A549 (cell line): ENCODE measurements around the gene MBLAC1. TPM values are rescaled to one million over a fixed set of nuclear protein-coding genes. Genes with fewer than 3 reads are reported as not detected.

ENCODE experiments used
- ATAC-seq, 2 experiments: fragments of 200-7000 bp in 1 of 2; fragments of >200 bp in 1 of 2; cut with Nextera tagmentation in 1 of 2; cut with Tn5 transposase in 1 of 2; 3 replicates each; pipeline versions ENCODE4 v1.8.0 to v1.9.1; 2018 to 2020; ENCODE audit warnings: mild to moderate bottlenecking in 1 of 2, moderate library complexity in 1 of 2
- CTCF ChIA-PET: fragments of 300-600 bp; sonication (Branson Sonifier 250); formaldehyde crosslinking; extraction: SDS; loops from one replicate; lab custom pipeline; 2021; ENCODE audit warnings: antibody characterized with exemption, inconsistent platforms; lab: Yijun Ruan, JAX
- POLR2A ChIA-PET: fragments of 350-600 bp; formaldehyde crosslinking; extraction: SDS; loops from one replicate; lab custom pipeline; 2021; ENCODE audit warnings: antibody characterized with exemption, inconsistent platforms; lab: Yijun Ruan, JAX
- DNase-seq, 2 experiments: peaks; one replicate each; pipeline versions ENCODE4 v3.0.0 to v3.0.0-alpha.2; 2011 to 2016; ENCODE audit warnings: low read depth in 1 of 2, low spot score in 1 of 2
- FAIRE-seq: peaks from 2 replicates; lab custom pipeline; 2011; peaks lifted over from hg19 to GRCh38; lab: Jason Lieb, UNC
- H3K27ac ChIP-seq, 2 experiments: fragments of >200 bp; sonication (Bioruptor Twin); formaldehyde crosslinking; 3 replicates each; pipeline ENCODE4 v1.5.1; 2016 to 2017
- H3K4me1 ChIP-seq: fragments of >200 bp; sonication (Bioruptor Twin); formaldehyde crosslinking; 3 replicates; pipeline ENCODE4 v1.6.1; 2016
- H3K4me2 ChIP-seq: fragments of >200 bp; sonication (Bioruptor Twin); formaldehyde crosslinking; 3 replicates; pipeline ENCODE4 v1.6.1; 2016
- H3K4me3 ChIP-seq: fragments of >200 bp; sonication (Bioruptor Twin); formaldehyde crosslinking; 3 replicates; pipeline ENCODE4 v1.5.1; 2016
- H3K9me3 ChIP-seq: fragments of >200 bp; sonication (Bioruptor Twin); formaldehyde crosslinking; 3 replicates; pipeline ENCODE4 v1.6.1; 2016
- ATOH8 ChIP-seq: fragments of 250-450 bp; sonication (Bioruptor Pico); IDR thresholded peaks from 2 replicates; pipeline ENCODE4 v1.5.0; 2020; ENCODE audit warnings: low read depth, mild to moderate bottlenecking, moderate library complexity
- BHLHE40 ChIP-seq: IDR thresholded peaks from 2 replicates; pipeline ENCODE4 v1.6.1; 2012; ENCODE audit warnings: low read depth, low read length, inconsistent platforms
- CHD2 ChIP-seq: fragments of 150-350 bp; IDR thresholded peaks from 2 replicates; pipeline ENCODE4 v1.6.1; 2014; ENCODE audit warnings: low read length; ENCODE audit not compliant: partially characterized antibody
- FOSB ChIP-seq: fragments of 250-450 bp; sonication (Bioruptor Pico); IDR thresholded peaks from 2 replicates; pipeline ENCODE4 v1.5.0; 2020; ENCODE audit warnings: mild to moderate bottlenecking, moderate library complexity
- HDAC2 ChIP-seq: fragments of 200-600 bp; sonication (generic); IDR thresholded peaks from 2 replicates; pipeline ENCODE4 v1.6.1; 2016
- KDM1A ChIP-seq: fragments of 200-600 bp; sonication (generic); IDR thresholded peaks from 2 replicates; pipeline ENCODE4 v1.6.1; 2016; ENCODE audit warnings: low read depth, mild to moderate bottlenecking
- MAFK ChIP-seq: fragments of 450-650 bp; IDR thresholded peaks from 2 replicates; pipeline ENCODE4 v1.6.1; 2014; ENCODE audit not compliant: partially characterized antibody
- REST ChIP-seq: fragments of 200-600 bp; sonication (generic); IDR thresholded peaks from 2 replicates; pipeline ENCODE4 v1.6.1; 2016; ENCODE audit warnings: antibody characterized with exemption, mild to moderate bottlenecking, moderate library complexity
- RFX5 ChIP-seq: fragments of 450-650 bp; IDR thresholded peaks from 2 replicates; pipeline ENCODE4 v1.7.1; 2014; ENCODE audit warnings: antibody characterized with exemption, mild to moderate bottlenecking, moderate library complexity
- ZC3H11A ChIP-seq: fragments of 450-650 bp; IDR thresholded peaks from 2 replicates; pipeline ENCODE4 v1.6.1; 2014; ENCODE audit warnings: antibody characterized with exemption, mild to moderate bottlenecking
- ZFP36 ChIP-seq: fragments of 450-650 bp; IDR thresholded peaks from 2 replicates; pipeline ENCODE4 v1.6.1; 2014; ENCODE audit warnings: borderline replicate concordance; ENCODE audit not compliant: partially characterized antibody
- ZNF302 ChIP-seq: fragments of 250-450 bp; sonication (Bioruptor Pico); IDR thresholded peaks from 2 replicates; pipeline ENCODE4 v1.9.0; 2021; ENCODE audit warnings: inconsistent platforms, mild to moderate bottlenecking, moderate library complexity
- ZSCAN20 ChIP-seq: fragments of 250-450 bp; sonication (Bioruptor Pico); IDR thresholded peaks from 2 replicates; pipeline ENCODE4 v1.8.0; 2022; ENCODE audit warnings: mild to moderate bottlenecking, moderate library complexity
- WGBS: methylation state at CpG from one replicate; pipeline ENCODE4 v1.1.6; 2017; ENCODE audit errors: missing lambda C conversion rate; 5-methylcytosine and 5-hydroxymethylcytosine counted together
- polyA plus RNA-seq, 4 experiments: library from polyadenylated mRNA; depleted of rRNA in 3 of 4; stranded (reverse); fragments of >200 nt; fragmentation: RNase III in 1 of 4; extraction: RNeasy Plus Mini Kit Qiagen cat#74134 plus additional on column Dnase treatment in 1 of 4; gene quantifications; 2 replicates in 3 of 4; 3 replicates in 1 of 4; pipeline ENCODE4 v1.2.3, GENCODE V29; 2011 to 2017

The MBLAC1 gene
- polyA plus RNA-seq, 2 of the 4 experiments (the other 2 are of a cell fraction): 0.63 to 2.6 TPM

GRCh38 chr7:100153708-100154535, 27.2 kb downstream of the MBLAC1 start:
- Histone ChIP-seq H3K4me2 (no peak overlapping the region), H3K27ac (no peak overlapping the region), H3K4me1 (peaks cover 43% of the 10 kb centered on the region), H3K4me3 (no peak overlapping the region), H3K9me3 (no peaks in the 10 kb centered on the region)
- ATAC-seq (no peak), FAIRE-seq (no peak), DNase-seq (no peak)
- CTCF ChIA-PET: interaction anchor here (23.1 kb wide), 1 partner anchor 20 kb away, joined by 245 read pairs; no protein-coding TSS in a partner anchor
- TF ChIP-seq ZC3H11A (no peak), BHLHE40 (no peak), REST (no peak), HDAC2 (no peak), ZSCAN20 (no peak), ATOH8 (CRISPR knock-in tag) (no peak), RFX5 (no peak), CHD2 (no peak), MAFK (no peak), ZNF302 (no peak)
- WGBS: 76% methylated on average over 16 of the region's 16 CpGs
- POLR2A ChIA-PET: interaction anchor here (0.7 kb wide), 1 partner anchor 39 kb away, joined by 3 read pairs; no protein-coding TSS in a partner anchor

GRCh38 chr7:100154651-100155491, 28.1 kb downstream of the MBLAC1 start:
- 70% methylated on average over 14 of the region's 30 CpGs for WGBS
- DNase-seq (no peak), FAIRE-seq (no peak), ATAC-seq (no peak)
- TF ChIP-seq RFX5: no peak
- ChIA-PET POLR2A (interaction anchor here (0.5 kb wide), 1 partner anchor 9 kb away, joined by 4 read pairs; no protein-coding TSS in a partner anchor), CTCF (interaction anchor here (0.8 to 23.1 kb wide), 4 partner anchors 21 to 310 kb away, joined by 3 to 245 read pairs (median 4); no protein-coding TSS in a partner anchor)
- H3K4me2 ChIP-seq: no peak overlapping the region
- H3K4me1 ChIP-seq: peaks cover 45% of the 10 kb centered on the region
- H3K27ac ChIP-seq: no peak overlapping the region
- H3K4me3 ChIP-seq: no peak overlapping the region
- no peaks in the 10 kb centered on the region for H3K9me3 ChIP-seq

- TF ChIP-seq ZFP36: peak; percentile 63
- TF ChIP-seq KDM1A: peak; percentile 89; the same call in 1 of the 2 replicates
- TF ChIP-seq FOSB (CRISPR knock-in tag): no peak
- no peak overlapping the region for H3K4me3 ChIP-seq
- no peak for DNase-seq
- no peaks in the 10 kb centered on the region for H3K9me3 ChIP-seq
- no peak overlapping the region for H3K4me2 ChIP-seq
- H3K27ac ChIP-seq: no peak overlapping the region
- 89% methylated on average over 20 of the region's 20 CpGs for WGBS
- CTCF ChIA-PET: interaction anchor here (0.8 to 23.1 kb wide), 6 partner anchors 11 to 310 kb away, joined by 3 to 245 read pairs (median 4); no protein-coding TSS in a partner anchor
- POLR2A ChIA-PET: interaction anchor here (0.5 kb wide), 1 partner anchor 8 kb away, joined by 4 read pairs; no protein-coding TSS in a partner anchor
- peaks cover 39% of the 10 kb centered on the region for H3K4me1 ChIP-seq
- ATAC-seq: no peak
- no peak for FAIRE-seq
Measured at GRCh38 chr7:100155553-100156317, 29.0 kb downstream of the MBLAC1 start.
